ENCODE results near the gene ASIC3. TPM values are rescaled to one million over a fixed set of nuclear protein-coding genes. Genes with fewer than 3 reads are reported as not detected.
A peak's percentile ranks its signal among the peaks of the same experiment; 100 is the strongest.

The ASIC3 gene
- total RNA-seq, 1 experiment from 2014 or later, result 13.6 TPM

- intact Hi-C loops (cut with micrococcal nuclease; ENCODE audit: unreplicated experiment), result no loop called here
- Mint-ChIP-seq H3K27ac (ENCODE audit: unreplicated experiment) (no peak overlapping the region), H3K4me3 (ENCODE audit: low read depth, unreplicated experiment) (peak overlapping the region; percentile 48), H3K4me1 (ENCODE audit: low read depth, unreplicated experiment) (peaks cover 21% of the 10 kb centered on the region), H3K27me3 (ENCODE audit: unreplicated experiment) (peaks cover 64% of the 10 kb centered on the region), H3K36me3 (ENCODE audit: insufficient read depth, unreplicated experiment) (peaks cover 5% of the 10 kb centered on the region), H3K9me3 (ENCODE audit: low read depth, unreplicated experiment) (no peaks in the 10 kb centered on the region)
- CTCF ChIA-PET, result interaction anchor here (0.9 kb wide), 1 partner anchor 55 kb away, joined by 3 read pairs; no protein-coding TSS in a partner anchor
- DNase-seq, result no peak
- no peak for TF ChIP-seq CTCF (IDR thresholded peaks at IDR 0.05; ENCODE audit: unreplicated experiment)
- no TSS peak for BruUV-seq (replicated peaks)
Measured at GRCh38 chr7:151017370-151017952, 30.9 kb upstream of the ASIC3 start.

GRCh38 chr7:151017953-151018420, 30.3 kb upstream of the ASIC3 start:
- BruUV-seq (replicated peaks), result no TSS peak
- intact Hi-C loops (cut with micrococcal nuclease; ENCODE audit: unreplicated experiment), result no loop called here
- peak overlapping the region; percentile 48 for H3K4me3 Mint-ChIP-seq (ENCODE audit: low read depth, unreplicated experiment)
- H3K27me3 Mint-ChIP-seq (ENCODE audit: unreplicated experiment), result peaks cover 64% of the 10 kb centered on the region
- TF ChIP-seq CTCF (IDR thresholded peaks at IDR 0.05; ENCODE audit: unreplicated experiment), result peak; percentile 78
- H3K4me1 Mint-ChIP-seq (ENCODE audit: low read depth, unreplicated experiment), result peaks cover 16% of the 10 kb centered on the region
- DNase-seq, result peak; percentile 64
- no peak overlapping the region for H3K27ac Mint-ChIP-seq (ENCODE audit: unreplicated experiment)
- H3K36me3 Mint-ChIP-seq (ENCODE audit: insufficient read depth, unreplicated experiment), result peaks cover 8% of the 10 kb centered on the region
- CTCF ChIA-PET, result interaction anchor here (0.8 to 1.3 kb wide), 3 partner anchors 10 to 117 kb away, joined by 3 to 4 read pairs (median 3); partner anchors contain the start of gene ABCB8
- H3K9me3 Mint-ChIP-seq (ENCODE audit: low read depth, unreplicated experiment), result no peaks in the 10 kb centered on the region

GRCh38 chr7:151018421-151019129, 29.8 kb upstream of the ASIC3 start:
- Mint-ChIP-seq H3K27me3 (ENCODE audit: unreplicated experiment) (peaks cover 64% of the 10 kb centered on the region), H3K4me3 (ENCODE audit: low read depth, unreplicated experiment) (peak overlapping the region; percentile 48), H3K36me3 (ENCODE audit: insufficient read depth, unreplicated experiment) (peaks cover 10% of the 10 kb centered on the region), H3K4me1 (ENCODE audit: low read depth, unreplicated experiment) (peaks cover 16% of the 10 kb centered on the region), H3K27ac (ENCODE audit: unreplicated experiment) (no peak overlapping the region), H3K9me3 (ENCODE audit: low read depth, unreplicated experiment) (no peaks in the 10 kb centered on the region)
- CTCF ChIA-PET, result interaction anchor here (0.8 to 1.3 kb wide), 3 partner anchors 10 to 117 kb away, joined by 3 to 4 read pairs (median 3); partner anchors contain the start of gene ABCB8
- no TSS peak for BruUV-seq (replicated peaks)
- intact Hi-C loops (cut with micrococcal nuclease; ENCODE audit: unreplicated experiment), result no loop called here
- peak; percentile 58 for DNase-seq
- no peak for TF ChIP-seq CTCF (IDR thresholded peaks at IDR 0.05; ENCODE audit: unreplicated experiment)

- CTCF ChIA-PET, result interaction anchor here (0.5 to 1.3 kb wide), 7 partner anchors 9 to 118 kb away, joined by 3 to 7 read pairs (median 4); partner anchors contain the start of gene ABCB8
- no peaks in the 10 kb centered on the region for H3K9me3 Mint-ChIP-seq (ENCODE audit: low read depth, unreplicated experiment)
- BruUV-seq (replicated peaks), result no TSS peak
- peaks cover 64% of the 10 kb centered on the region for H3K27me3 Mint-ChIP-seq (ENCODE audit: unreplicated experiment)
- H3K36me3 Mint-ChIP-seq (ENCODE audit: insufficient read depth, unreplicated experiment), result peaks cover 10% of the 10 kb centered on the region
- intact Hi-C loops (cut with micrococcal nuclease; ENCODE audit: unreplicated experiment), result no loop called here
- no peak for DNase-seq
- TF ChIP-seq CTCF (IDR thresholded peaks at IDR 0.05; ENCODE audit: unreplicated experiment), result no peak
- no peak overlapping the region for H3K27ac Mint-ChIP-seq (ENCODE audit: unreplicated experiment)
- H3K4me1 Mint-ChIP-seq (ENCODE audit: low read depth, unreplicated experiment), result peaks cover 16% of the 10 kb centered on the region
- peak overlapping the region; percentile 48 for H3K4me3 Mint-ChIP-seq (ENCODE audit: low read depth, unreplicated experiment)
Measured at GRCh38 chr7:151019130-151019447, 29.2 kb upstream of the ASIC3 start.
